Measurements from ENCODE around the gene CDKN2AIPNL. TPM values are rescaled to one million over a fixed set of nuclear protein-coding genes. Genes with fewer than 3 reads are reported as not detected.
"Not testable (repeated sequence)": the region's sequence is repeated elsewhere in the genome, so short reads cannot be mapped to it uniquely, and the experiment has no call there.

CDKN2AIPNL gene
- total RNA-seq, 1 donor from 2014 or later = 12.4 TPM

DNA sequence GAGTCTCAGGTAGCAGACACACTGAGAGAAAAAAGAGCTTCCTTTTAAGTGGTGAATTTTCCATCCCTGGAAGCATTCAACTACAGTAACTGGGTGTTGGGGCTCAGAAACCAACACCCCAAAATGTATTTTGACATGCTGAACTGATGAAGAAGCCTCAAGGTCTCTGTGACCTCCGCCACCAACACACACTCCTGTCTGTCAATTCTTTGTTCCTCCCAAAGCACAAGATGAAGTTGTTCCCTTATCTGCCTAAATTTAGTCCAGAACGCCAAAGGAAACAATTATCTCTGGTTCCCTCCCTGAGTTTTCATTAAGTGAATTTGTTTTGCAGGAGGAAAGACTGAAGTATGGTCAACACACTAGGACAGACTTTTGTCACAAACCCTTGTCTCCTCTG is 1.4 kb upstream of the CDKN2AIPNL start:
- intact Hi-C loops (cut with DNase I) = loop anchor here (10.0 kb wide), 2 partner anchors 122 to 162 kb away; no protein-coding TSS in a partner anchor
- no peak for ATAC-seq
- DNase-seq (ENCODE audit: low spot score) = no peak

DNA sequence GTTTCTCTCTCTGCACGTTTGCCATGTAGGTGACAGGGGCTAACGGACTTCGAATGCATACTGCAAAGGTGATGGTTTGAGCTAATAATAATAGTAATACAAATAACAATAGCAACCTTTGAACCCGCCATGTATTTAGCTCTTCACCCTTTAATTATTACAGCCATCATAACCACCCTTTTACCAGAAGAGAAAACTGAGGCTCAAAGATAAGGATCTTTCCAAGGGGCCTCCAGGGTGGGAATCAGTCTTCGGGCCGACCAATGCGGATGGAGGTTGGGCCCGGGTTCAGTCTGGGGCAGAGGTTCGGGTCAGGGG is 494 bp downstream of the CDKN2AIPNL start:
- no peak for ATAC-seq
- intact Hi-C loops (cut with DNase I) = loop anchor here (10.0 kb wide), 2 partner anchors 124 to 164 kb away; no protein-coding TSS in a partner anchor

DNA sequence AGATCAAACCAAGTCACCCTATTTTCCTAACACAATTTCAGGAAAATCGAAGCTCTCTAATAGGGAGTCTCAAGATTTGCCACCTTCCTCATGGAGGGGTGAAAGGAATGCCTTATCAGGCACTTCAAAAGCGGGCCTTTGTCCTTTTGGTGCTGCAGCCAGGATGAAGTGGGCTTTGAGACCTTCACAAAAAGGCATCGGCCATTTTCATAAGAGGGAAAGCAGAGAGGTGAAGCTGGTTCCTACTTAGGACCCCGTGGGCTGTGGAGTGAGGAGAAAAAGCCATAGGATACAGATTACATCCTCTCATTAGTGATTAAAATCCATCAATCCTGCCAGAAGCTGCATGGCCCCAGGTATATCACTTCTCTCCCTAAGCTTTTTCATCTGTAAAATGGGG is 859 bp downstream of the CDKN2AIPNL start:
- ATAC-seq = no peak
- intact Hi-C loops (cut with DNase I) = loop anchor here (10.0 kb wide), 2 partner anchors 124 to 164 kb away; no protein-coding TSS in a partner anchor
- DNase-seq (ENCODE audit: low spot score) = no peak

More for the DNA sequence above, 494 bp downstream of the CDKN2AIPNL start:
- no peak for DNase-seq (ENCODE audit: low spot score)

DNA sequence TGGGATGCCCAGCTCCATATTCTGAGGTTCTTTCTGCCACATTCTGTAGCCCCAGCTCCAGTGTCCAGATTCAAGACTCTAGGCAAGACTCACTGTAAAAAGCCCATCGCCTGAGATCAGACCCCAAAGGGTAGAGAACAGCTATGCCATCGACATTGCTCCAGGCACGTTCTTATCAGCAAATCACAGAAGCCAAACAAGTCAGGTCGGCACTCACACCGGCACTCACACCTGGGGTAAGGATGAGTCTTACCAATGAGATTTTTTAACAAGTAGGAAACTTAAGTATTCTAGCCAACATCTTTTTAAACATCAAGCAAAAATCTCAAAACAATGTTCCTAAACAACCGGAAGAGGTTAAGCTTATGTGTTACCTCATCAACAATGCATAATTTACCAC is 2.4 kb downstream of the CDKN2AIPNL start:
- no peak for ATAC-seq

DNA sequence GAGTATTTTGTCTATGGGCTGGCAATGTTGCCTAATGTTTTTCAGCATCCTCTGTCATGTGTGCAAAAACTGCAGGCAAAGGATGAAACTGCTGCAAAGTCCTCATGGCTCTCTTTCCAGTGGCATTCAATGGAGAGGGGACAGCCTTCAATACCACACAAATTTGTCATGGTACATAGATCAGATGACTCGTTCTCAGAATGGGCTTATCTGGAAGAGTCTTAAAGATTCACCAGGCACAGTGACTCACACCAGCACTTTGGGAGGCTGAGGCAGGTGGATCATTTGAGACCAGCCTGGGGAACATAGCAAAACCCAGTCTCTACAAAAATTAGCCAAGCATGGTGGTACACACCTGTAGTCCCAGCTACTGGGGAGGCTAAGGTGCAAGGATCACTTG is 5.3 kb downstream of the CDKN2AIPNL start:
- no peak for DNase-seq (ENCODE audit: low spot score)
- intact Hi-C loops (cut with DNase I) = no loop called here
- ATAC-seq = no peak

More for the DNA sequence above, 2.4 kb downstream of the CDKN2AIPNL start:
- intact Hi-C loops (cut with DNase I) = no loop called here
- no peak for DNase-seq (ENCODE audit: low spot score)

DNA sequence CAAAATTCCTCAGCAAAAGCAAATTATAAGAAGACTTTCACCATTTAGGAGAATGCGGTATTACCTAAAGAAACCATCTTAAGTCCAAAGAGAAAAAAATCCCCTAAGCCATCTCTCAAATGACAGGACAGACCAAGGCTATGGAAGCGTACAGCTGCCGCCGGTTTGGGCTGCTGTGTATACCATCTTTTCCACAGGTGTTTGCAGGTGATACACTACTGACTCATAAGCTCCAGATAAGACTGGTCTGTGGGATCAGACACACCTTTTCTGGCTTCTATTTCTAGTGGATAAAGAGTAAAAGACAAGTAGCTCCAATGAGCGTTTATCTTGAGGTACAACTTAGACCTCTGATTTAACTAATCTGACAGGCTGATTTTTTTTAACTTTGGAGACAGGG is 7.7 kb downstream of the CDKN2AIPNL start:
- intact Hi-C loops (cut with DNase I) = no loop called here
- DNase-seq (ENCODE audit: low spot score) (no peak), ATAC-seq (no peak)

DNA sequence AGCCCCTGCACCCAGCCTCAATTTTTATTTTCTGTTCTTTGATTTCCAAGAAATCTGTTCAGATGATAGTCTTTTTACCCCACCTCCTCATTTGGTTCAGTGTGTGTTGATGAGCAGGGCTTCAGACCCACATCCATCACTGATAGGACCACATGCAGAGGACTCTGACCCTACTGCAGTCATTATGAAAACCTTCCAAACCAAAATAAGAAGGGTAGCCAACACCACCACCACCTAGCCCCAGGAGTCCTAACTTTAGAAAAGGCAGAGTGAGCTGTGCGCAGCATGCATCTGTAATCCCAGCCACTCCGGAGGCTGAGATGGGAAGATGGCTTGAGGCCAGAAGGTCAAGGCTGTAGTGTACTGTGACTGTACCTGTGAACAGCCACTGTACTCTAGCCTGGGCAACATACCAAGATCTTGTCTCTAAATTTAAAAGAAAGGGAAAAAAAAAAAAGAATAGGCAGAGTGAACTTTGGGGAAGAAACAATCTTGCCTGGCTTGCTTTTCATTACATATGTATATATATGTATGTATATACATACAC is 13.0 kb downstream of the CDKN2AIPNL start:
- no peak for DNase-seq (ENCODE audit: low spot score)
- intact Hi-C loops (cut with DNase I) = no loop called here
- no peak for ATAC-seq

DNA sequence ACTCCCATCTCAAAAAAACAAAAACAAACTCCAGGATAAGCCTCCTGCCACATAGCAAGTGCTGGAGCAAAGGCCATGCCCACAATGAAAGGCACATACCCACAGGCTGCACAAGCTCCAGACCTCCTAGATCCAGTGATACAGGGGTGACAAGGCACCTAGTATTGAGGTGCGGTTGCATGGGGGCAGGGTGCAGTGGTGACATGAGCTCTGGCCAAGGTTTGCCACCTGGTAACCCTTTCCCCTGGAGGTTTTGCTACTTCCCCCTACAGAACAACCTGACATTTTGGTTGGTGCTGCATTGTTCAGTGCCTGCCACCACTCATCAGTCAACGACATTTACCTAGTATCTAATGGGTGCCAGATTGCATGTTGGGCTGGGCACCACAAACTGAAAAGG is 14.5 kb downstream of the CDKN2AIPNL start:
- ATAC-seq (no peak), DNase-seq (ENCODE audit: low spot score) (no peak)
- intact Hi-C loops (cut with DNase I) = no loop called here

DNA sequence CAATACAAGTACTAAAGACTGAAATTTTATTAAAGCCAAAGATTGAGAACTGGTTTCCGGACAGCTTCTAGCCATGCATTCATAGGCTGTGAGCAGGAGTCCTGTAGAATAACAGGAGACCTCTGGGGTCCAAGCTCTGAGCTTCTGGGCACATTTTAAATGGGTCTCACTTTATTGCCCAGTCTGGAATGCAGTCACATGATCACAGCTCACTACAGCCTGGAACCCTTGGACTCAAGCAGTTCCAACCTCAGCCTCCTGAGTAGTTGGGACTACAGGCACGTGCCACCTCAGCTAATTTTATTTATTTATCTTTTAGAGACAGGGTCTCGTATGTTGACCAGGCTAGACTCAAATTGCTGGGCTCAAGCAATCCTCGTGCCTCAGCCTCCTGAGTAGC is 15.4 kb downstream of the CDKN2AIPNL start:
- ATAC-seq (no peak), DNase-seq (ENCODE audit: low spot score) (no peak)
- intact Hi-C loops (cut with DNase I) = no loop called here

DNA sequence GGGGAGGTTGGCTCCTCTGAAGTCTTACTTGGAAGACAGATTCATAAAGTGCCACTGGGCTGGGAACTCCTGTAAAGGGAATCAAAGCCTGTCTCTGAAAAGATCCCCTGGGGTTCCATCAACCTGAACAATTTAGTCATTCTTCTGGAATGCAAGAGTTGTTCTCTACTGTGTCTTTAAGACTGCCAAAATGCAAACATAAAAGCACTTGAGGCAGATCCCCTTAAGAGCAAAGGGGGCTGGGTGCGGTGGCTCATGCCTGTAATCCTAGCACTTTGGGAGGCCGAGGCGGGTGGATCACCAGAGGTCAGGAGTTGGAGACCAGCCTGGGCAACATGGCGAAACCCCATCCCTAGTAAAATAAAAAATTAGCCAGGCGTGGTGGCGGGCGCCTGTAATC is 16.7 kb downstream of the CDKN2AIPNL start:
- intact Hi-C loops (cut with DNase I) = no loop called here
- ATAC-seq (no peak), DNase-seq (ENCODE audit: low spot score) (no peak)

DNA sequence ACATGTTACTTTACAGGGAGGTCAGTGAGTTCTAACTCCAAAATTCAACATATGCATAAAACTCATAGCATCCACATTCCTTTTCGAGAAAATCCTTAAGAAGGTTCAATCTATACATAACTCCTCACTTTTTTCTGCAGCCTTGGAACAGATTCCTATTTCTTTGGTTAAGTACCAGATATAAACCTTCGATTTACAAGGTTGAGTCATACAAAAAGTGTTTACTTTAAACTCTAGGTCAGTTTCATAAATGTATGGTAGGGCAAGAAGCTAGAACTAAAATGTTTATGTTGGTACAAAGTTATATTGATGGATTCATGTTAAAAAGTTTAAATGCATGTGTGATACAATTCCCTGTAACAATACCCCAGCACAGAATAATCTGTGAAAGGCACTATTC is 19.4 kb downstream of the CDKN2AIPNL start:
- intact Hi-C loops (cut with DNase I) = no loop called here

DNA sequence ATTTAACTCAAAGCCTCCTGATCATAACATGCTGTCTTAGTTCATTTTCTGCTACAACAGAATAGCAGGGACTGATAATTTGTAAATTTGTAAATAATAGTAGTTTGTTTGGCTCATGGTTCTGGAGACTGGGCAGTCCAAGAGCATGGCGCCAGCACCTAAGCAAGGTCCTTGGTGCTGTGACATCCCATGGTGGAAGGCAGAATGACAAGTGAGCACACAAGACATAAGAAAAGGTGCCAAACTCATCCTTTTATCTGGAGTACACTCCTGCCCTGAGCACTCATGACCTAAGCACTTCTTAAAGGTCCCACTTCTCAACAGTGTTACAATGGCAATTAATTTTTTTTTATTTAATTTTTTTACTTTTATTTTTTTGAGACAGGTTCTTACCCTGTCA is 24.2 kb downstream of the CDKN2AIPNL start:
- ATAC-seq (no peak), DNase-seq (ENCODE audit: low spot score) (no peak)
- intact Hi-C loops (cut with DNase I) = no loop called here

More for the DNA sequence above, 19.4 kb downstream of the CDKN2AIPNL start:
- ATAC-seq (no peak), DNase-seq (ENCODE audit: low spot score) (no peak)

DNA sequence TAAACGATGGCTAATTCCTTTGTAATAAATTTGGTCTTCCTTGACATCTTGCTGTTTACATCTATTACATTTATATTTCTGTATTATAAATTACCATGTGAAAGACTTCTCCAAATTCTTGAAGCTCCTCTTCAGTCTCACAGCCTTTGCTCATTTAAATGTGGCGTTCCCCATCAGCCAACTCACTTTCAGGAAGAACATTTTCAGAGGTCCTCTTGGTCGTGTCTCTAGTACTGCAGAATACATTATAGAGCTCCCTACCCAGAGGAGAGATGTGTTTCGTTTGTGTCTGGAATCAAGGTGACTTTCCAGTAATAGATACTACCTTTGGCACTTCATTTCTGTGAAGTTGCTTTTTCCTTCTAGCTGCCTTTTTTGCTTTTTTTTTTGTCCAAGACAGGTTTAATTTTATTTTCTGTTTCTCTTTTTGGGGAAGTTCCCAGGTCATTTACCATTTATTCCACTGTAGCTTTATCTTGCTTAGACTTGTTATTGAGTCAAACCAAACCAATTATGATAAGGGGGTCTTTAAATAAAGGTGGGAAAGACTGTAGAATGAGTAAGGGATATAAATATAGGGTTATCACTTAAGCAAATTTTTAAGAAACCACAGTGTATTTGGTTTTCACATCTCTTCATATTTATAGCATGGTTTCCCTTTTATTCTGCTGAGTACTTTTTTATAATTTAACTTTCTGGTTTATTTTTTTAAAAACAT is 27.5 kb downstream of the CDKN2AIPNL start:
- intact Hi-C loops (cut with DNase I) = no loop called here
- ATAC-seq = no peak
- no peak for DNase-seq (ENCODE audit: low spot score)

DNA sequence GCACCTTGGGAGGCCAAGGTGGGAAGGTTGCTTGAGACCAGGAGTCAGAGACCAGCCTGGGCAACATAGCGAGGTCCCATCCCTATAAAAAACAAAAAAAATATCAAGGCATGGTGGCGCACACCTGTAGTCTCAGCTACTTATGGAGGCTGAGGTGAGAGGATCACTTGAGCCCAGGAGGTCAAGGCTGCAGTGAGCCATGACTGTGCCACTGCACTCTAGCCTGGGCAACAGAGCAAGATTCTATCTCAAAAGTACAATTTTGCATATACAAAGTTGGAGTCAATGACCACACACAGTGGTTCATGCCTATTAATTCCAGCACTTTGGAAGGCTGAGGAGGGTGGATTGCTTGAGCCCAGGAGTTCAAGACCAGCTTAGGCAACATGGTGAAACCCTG is 29.5 kb downstream of the CDKN2AIPNL start:
- intact Hi-C loops (cut with DNase I); ATAC-seq; DNase-seq (ENCODE audit: low spot score): not testable (repeated sequence)

DNA sequence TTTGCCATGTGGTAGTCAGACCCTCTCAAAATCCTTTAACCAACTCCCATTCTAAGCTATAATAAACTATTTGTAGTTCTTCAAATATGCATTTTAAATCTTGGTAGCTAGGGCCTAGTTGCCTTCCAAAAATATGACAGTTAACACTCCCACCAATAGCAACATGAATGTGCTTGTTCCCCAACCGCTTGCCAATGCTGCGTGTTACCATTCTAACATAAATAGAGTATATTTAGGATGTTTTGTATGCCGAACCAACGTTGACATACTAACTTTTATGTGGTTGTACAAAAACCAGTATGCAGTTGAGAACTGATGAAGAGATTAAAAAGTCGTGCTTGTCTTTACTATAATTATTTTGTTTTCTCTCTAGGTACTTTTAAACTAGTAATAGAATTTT is 31.3 kb downstream of the CDKN2AIPNL start:
- no peak for DNase-seq (ENCODE audit: low spot score)
- intact Hi-C loops (cut with DNase I) = no loop called here
- no peak for ATAC-seq

DNA sequence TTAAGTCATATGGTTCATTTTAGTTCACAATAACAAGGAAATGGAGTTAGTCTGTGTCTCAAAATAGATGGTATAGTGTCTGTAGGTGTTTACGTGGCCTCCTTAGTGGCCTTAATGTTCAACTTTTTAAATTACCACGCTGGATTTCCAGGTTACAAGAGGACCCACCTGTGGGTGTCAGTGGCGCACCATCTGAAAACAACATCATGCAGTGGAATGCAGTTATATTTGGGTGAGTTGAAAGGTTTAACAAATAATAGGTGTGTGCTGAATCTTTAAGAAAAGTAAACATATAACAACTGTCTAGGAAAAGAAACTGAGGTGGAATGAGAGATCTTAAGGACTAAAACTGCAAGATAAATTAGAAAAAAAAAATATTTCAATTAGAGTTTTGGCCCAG is 37.4 kb downstream of the CDKN2AIPNL start:
- ATAC-seq (no peak), DNase-seq (ENCODE audit: low spot score) (no peak)
- intact Hi-C loops (cut with DNase I) = no loop called here

DNA sequence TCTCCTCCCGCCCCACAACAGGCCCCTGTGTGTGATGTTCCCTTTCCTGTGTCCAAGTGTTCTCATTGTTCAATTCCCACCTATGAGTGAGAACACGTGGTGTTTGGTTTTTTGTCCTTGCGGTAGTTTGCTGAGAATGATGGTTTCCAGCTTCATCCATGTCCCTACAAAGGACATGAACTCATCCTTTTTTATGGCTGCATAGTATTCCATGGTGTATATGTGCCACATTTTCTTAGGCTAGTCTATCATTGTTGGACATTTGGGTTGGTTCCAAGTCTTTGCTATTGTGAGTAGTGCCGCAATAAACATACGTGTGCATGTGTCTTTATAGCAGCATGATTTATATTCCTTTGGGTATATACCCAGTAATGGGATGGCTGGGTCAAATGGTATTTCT is 38.0 kb downstream of the CDKN2AIPNL start:
- ATAC-seq; DNase-seq (ENCODE audit: low spot score); intact Hi-C loops (cut with DNase I): not testable (repeated sequence)

DNA sequence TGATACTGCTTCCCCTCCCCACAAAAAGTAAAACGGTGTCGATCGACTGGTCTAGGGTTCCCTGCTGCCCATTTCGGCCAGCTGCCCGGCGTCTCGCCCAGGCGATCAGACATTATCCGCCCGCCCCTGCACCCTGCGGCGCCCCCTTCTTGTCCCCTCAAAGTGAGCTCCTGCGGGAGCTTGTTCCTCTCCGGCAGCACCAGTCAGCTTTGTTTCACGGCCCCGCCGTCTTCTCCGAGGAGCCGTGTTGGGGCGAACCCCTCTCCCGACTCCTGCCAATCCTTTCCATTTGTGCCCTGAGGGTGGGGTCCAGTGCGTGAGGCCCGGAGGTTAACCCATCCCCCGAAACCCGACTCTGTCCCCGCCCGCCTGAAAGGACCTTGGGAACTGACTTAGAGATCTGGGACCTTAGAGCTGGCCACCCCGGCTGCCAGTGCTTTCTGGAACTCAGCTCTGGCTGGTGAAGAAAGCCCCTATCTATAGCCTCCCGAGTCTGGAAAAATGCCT is 39.8 kb downstream of the CDKN2AIPNL start:
- DNase-seq (ENCODE audit: low spot score) = peak; percentile 75

DNA sequence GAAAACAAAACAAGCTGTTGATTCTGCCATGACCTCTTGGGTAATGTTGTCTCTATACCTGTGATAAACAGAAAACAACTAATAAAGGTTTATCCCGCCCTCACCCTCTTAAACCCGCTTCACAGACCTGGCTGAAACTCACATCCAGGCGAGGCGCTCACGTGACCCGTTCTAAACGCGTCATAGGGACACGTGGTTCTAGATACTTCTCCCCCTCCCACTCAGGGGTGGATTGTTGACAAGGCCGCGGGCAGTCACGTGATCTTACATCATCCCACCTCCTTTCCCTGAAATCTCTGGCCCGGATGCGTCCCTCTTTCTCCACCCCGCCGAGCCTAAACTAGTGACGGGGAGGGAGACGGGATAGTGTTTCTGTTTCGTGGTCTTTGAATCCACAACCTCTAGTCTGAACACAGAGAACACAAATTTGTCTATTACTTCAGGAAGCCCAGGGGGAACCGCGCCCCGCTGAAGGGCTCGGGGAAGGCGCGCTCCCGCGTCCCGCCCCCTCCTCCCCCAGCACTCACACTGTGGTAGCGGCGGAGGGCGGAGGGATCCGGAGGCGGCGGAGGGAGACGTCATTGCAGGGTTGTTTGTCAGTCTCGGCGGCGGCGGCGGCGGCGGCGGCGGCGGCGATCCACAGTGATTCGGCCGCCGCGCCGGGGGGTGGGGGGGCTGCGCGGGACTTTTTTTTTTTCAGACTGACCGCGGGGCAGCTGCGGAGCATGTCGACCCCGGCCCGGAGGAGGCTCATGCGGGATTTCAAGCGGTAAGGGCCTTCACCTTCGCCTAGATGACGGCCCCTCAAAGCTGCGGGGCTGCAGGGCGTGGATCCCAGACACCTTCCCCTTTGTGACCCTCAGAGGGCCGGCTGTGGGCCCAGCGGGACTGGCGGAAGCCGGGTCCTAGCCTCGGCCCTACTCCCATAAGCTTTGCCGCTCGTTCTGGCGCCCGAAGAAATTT is 40.5 kb downstream of the CDKN2AIPNL start, which contains the start of gene UBE2B:
Gene UBE2B (plus strand): TSS at position 699 of the 963 bp plus-strand sequence. CDS start 27 bp downstream, at position 726.
- peak; percentile 98 for ATAC-seq
- intact Hi-C loops (cut with DNase I) = no loop called here
- peak; percentile 99 for DNase-seq (ENCODE audit: low spot score)

More for the DNA sequence above, 39.8 kb downstream of the CDKN2AIPNL start:
- intact Hi-C loops (cut with DNase I) = no loop called here
- ATAC-seq = peak; percentile 2

Data from sciatic nerve (tissue), 2 donors.